Heart left ventricle (tissue), 16 donors: ENCODE data around the gene ECHDC1. TPM values are rescaled to one million over a fixed set of nuclear protein-coding genes. Genes with fewer than 3 reads are reported as not detected.

ENCODE experiments used
- ATAC-seq, 4 donors: fragments of 200-7000 bp; cut with Tn5 transposase; one replicate each; pipeline ENCODE4 v1.9.1; 2020 to 2022; ENCODE audit warnings: moderate library complexity in 4 of 4, mild to moderate bottlenecking in 3 of 4, moderate number of reproducible peaks in 1 of 4
- DNase-seq, 5 donors: peaks; one replicate each; pipeline ENCODE4 v3.0.0-alpha.2; 2020
- H3K27ac ChIP-seq, 12 donors: fragments of 200-600 bp; sonication (generic) in 4 of 12; one replicate each; pipeline versions ENCODE4 v1.5.0 to v1.8.0; 2016 to 2022; ENCODE audit warnings: mild to moderate bottlenecking in 2 of 12
- H3K27me3 ChIP-seq, 9 donors: fragments of 200-600 bp; sonication (generic) in 2 of 9; one replicate each; pipeline versions ENCODE4 v1.5.1 to v1.8.0; 2016 to 2022; ENCODE audit warnings: mild to moderate bottlenecking in 3 of 9
- H3K36me3 ChIP-seq, 9 donors: fragments of 200-600 bp; sonication (generic) in 2 of 9; one replicate each; pipeline versions ENCODE4 v1.5.0 to v1.8.0; 2018 to 2022; ENCODE audit warnings: mild to moderate bottlenecking in 2 of 9
- H3K4me1 ChIP-seq, 12 donors: fragments of 200-600 bp; sonication (generic) in 4 of 12; one replicate each; pipeline versions ENCODE4 v1.5.0 to v1.8.0; 2016 to 2022; ENCODE audit warnings: mild to moderate bottlenecking in 3 of 12
- H3K4me3 ChIP-seq, 12 donors: fragments of 200-600 bp; sonication (generic) in 4 of 12; one replicate each; pipeline versions ENCODE4 v1.5.0 to v1.8.0; 2017 to 2022; ENCODE audit warnings: mild to moderate bottlenecking in 9 of 12, moderate library complexity in 4 of 12
- H3K9me3 ChIP-seq, 12 donors: fragments of 200-600 bp; sonication (generic) in 4 of 12; one replicate each; pipeline versions ENCODE4 v1.5.0 to v1.8.0; 2016 to 2022; ENCODE audit warnings: mild to moderate bottlenecking in 1 of 12
- CTCF ChIP-seq, 12 donors: fragments of 200-600 bp; sonication (generic) in 4 of 12; IDR thresholded peaks; one replicate each; pipeline versions ENCODE4 v1.5.0 to v1.8.0; 2018 to 2022; ENCODE audit warnings: antibody characterized with exemption in 12 of 12, mild to moderate bottlenecking in 5 of 12
- POLR2A ChIP-seq, 2 donors: fragments of 450-650 bp; IDR thresholded peaks; one replicate each; pipeline ENCODE4 v1.6.1; 2017; ENCODE audit warnings: antibody characterized with exemption in 2 of 2, mild to moderate bottlenecking in 2 of 2, moderate library complexity in 2 of 2
- WGBS, 4 donors: extraction: QIAGEN DNeasy Blood & Tissue Kit in 2 of 4; methylation state at CpG; one replicate each; pipeline versions ENCODE4 v1.1.5 to v1.1.7; 2013 to 2018; 5-methylcytosine and 5-hydroxymethylcytosine counted together
- intact Hi-C, 10 donors: fragments of 100-400 bp; cut with DNase I; formaldehyde crosslinking; loops; one replicate each; pipeline versions ENCODE4 v1.11.1 to v1.14.2; 2022
- long read RNA-seq, 3 donors: library from polyadenylated mRNA; unstranded; transcript quantifications; one replicate each; pipeline ENCODE4 v2.0.0, GENCODE V29; 2020 to 2021
- polyA plus RNA-seq, 2 donors: library from polyadenylated mRNA; stranded (reverse); fragments of 200-250 nt; gene quantifications; one replicate each; pipeline ENCODE4 v1.2.3, GENCODE V29; 2013
- total RNA-seq, 9 donors: library from RNA; depleted of rRNA in 2 of 9; stranded (reverse); fragments of >200 nt in 2 of 9; fragmentation: NEBNext Ultra II Directional in 3 of 9; extraction: Animal tissue kit (Norgen Biotek cat#: 25700) in 3 of 9; gene quantifications; one replicate each; pipeline versions ENCODE4 v1.1.0 to v1.2.4, GENCODE V29; 2016 to 2023
- donor health status: ischemic (EF 13 %, LVEDD 7.1; RV severe dilation, severe dysfunction).
- donor health status: healthy with polysubstance abuse.
- donor health status: DM: no; HTN: yes; CAD: no.
- donor health status: DM: no; HTN: no; CAD: no.
- donor health status: ischemic (EF 25% LVEDD 6.9; RV normal size, moderate dysfunction).
- donor health status: ischemic (EF 25% LVEDD 5.7; RV mildly dilated, moderate dysfunction).
- donor health status: healthy.
- donor health status: DM: yes; HTN: yes; CAD: no.
- donor health status: ischemic (EF 35%, LVEDD 5.7; RV mildly dilated, moderate dysfunction).
- donor health status: nonischemic (EF 11% LVEDD 7.7; RV severe dilation, severe dysfunction).
- donor health status: DM: yes; HTN: yes; CAD: no.
- donor health status: PGD.
- donor health status: ischemic (EF 29% LVEDD 5.4; RV normal size, mild dysfunction).
- donor health status: nonischemic (EF 23%, LVEDD 6.1; RV moderate dilation, normal function).

ECHDC1 gene
- total RNA-seq = 10 to 100 TPM; 29.8 to 51.3 (median 35.2) TPM
- polyA plus RNA-seq = 10 to 100 TPM; 24.3 to 45.3 TPM
- long read RNA-seq, donor 1, transcript ECHDC1-203 (5 exons, 1,354 nt) = minor isoform, 5 of 38 reads
- long read RNA-seq, donor 1, transcript ECHDC1-210 (6 exons, 2,341 nt) = major isoform, 19 of 38 reads
- long read RNA-seq, donor 1, partial matches to known transcripts = 3 of 38 reads
- long read RNA-seq, donor 1, other reads (novel, unspliced or antisense) = 5 of 38 reads
- long read RNA-seq, donor 2, transcript ECHDC1-210 (6 exons, 2,341 nt) = major isoform, 79 of 119 reads
- long read RNA-seq, donor 2, transcript ECHDC1-203 (5 exons, 1,354 nt) = minor isoform, 18 of 119 reads
- long read RNA-seq, donor 2, partial matches to known transcripts = 7 of 119 reads
- long read RNA-seq, donor 2, other reads (novel, unspliced or antisense) = 10 of 119 reads
- long read RNA-seq, donor 3, transcript ECHDC1-210 (6 exons, 2,341 nt) = major isoform, 19 of 37 reads
- long read RNA-seq, donor 3, transcript ECHDC1-203 (5 exons, 1,354 nt) = minor isoform, 12 of 37 reads
- long read RNA-seq, donor 3, partial matches to known transcripts = 3 of 37 reads
- long read RNA-seq, donor 3, other reads (novel, unspliced or antisense) = 3 of 37 reads

DNA sequence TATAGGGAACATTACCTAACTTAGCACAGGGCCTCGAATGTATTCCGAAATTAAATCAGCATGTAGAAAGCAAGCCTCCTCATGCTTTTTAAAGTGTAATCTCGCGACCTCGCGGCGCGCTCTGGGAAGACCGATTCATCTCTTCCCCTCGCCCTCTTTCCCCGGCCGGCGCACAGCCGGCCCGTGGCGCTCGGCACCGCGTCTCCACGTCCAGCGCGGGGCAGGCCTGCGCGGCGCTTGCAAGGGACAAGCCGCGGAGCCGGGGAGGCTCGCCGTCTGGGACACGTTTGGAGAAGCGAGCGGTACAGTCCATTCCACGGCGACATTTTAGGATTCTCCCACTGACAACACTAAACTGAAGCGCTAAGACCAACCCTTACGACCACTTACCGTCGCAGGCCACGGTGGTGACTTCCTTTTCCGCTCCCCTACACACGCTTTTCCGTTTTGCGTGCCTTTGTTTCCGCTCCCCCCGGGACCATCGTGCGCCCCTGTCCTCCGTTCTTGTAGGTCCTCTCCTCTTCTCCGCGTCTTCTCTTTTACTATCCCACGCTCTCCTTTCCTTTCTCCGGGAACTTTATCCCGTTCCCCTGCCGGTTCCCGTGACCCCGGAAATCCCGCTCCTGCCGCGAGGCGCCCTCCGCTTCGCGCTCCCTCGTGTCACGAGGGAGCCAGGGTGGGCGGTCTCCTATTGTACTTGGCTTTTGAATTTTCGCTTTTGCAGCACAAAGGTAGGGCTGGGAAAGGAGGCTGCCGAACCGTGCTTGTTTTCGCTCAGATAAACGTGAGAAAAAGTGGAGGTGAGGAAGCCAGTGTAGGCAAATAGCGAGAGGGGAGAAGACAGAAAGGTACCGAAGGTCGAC lies at the start of gene ECHDC1:
ECHDC1 (minus strand) TSS at position 664 of the 863 bp plus-strand sequence. CDS start 12,581 bp downstream, outside the sequence.
- H3K4me3 ChIP-seq = peak within 1 kb of the TSS; percentile 66 to 84 (median 78)
- peaks cover 0 to 56% (median 27%) of the 10 kb centered on the region in 12 donors for H3K4me1 ChIP-seq
- no peaks in the 10 kb centered on the region for H3K9me3 ChIP-seq
- intact Hi-C loops = loop anchor here in 2 of 10 donors (5.0 kb wide), 2 partner anchors 76 to 114 kb away; partner anchors contain the start of genes KIAA0408 (in 1 of the 2) and RNF146 (in 1 of the 2)
- ATAC-seq (peak; percentile 60 to 90 (median 88)), DNase-seq (peak; percentile 58 to 80 (median 65))
- H3K27ac ChIP-seq = peak within 1 kb of the TSS; percentile 31 to 89 (median 78)
- WGBS, 4 donors = 0 to 1% (median 1%) methylated on average over 66 to 74 of the region's 75 CpGs
- H3K36me3 ChIP-seq = no peaks in the 10 kb centered on the region
- no peaks in the 10 kb centered on the region for H3K27me3 ChIP-seq
- peak in 1 of 12 donors; percentile 23 for TF ChIP-seq CTCF (IDR thresholded peaks at IDR 0.05)
- TF ChIP-seq POLR2A (IDR thresholded peaks at IDR 0.05) = peak in 1 of 2 donors; percentile 36

DNA sequence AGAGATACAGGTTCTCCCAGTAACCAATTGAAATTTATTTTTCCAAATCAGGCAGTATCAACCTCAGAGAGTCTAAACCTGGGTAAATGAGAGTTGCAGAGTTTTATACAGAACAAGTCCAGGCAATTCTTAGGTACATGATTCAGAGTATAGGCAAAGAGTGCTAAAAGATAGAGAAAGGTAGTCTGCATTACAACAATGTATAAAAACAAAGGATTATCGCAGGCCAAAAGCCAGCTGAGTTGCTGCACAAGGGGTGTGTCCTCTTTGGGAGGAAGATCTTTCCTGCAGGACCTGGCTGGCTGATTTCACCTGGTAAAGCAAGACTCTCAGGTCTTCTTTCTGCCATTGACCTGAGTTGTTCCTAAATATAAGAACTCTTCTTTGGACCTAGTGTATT lies 48.9 kb upstream of the ECHDC1 start:
- TF ChIP-seq POLR2A (IDR thresholded peaks at IDR 0.05) = no peak
- TF ChIP-seq CTCF (IDR thresholded peaks at IDR 0.05) = no peak
- H3K9me3 ChIP-seq = no peaks in the 10 kb centered on the region
- no peak overlapping the region for H3K4me3 ChIP-seq
- peaks cover 0 to 10% (median 0%) of the 10 kb centered on the region in 12 donors for H3K4me1 ChIP-seq
- no peaks in the 10 kb centered on the region for H3K27me3 ChIP-seq
- 86 to 93% (median 93%) methylated on average over 1 of the region's 1 CpG for WGBS, 4 donors
- peak overlapping the region in 1 of 12 donors; percentile 18 for H3K27ac ChIP-seq
- DNase-seq (no peak), ATAC-seq (no peak)
- intact Hi-C loops = no loop called here
- H3K36me3 ChIP-seq = no peaks in the 10 kb centered on the region

GRCh38 chr6:127391094-127391953 lies 47.9 kb upstream of the ECHDC1 start:
- WGBS, 4 donors = 56 to 75% (median 71%) methylated on average over 5 of the region's 5 CpGs
- ATAC-seq (peak in 1 of 4 donors; percentile 32), DNase-seq (no peak)
- Histone ChIP-seq H3K4me3 (no peak overlapping the region), H3K36me3 (no peaks in the 10 kb centered on the region), H3K9me3 (no peaks in the 10 kb centered on the region), H3K27me3 (no peaks in the 10 kb centered on the region), H3K27ac (peak overlapping the region in 1 of 12 donors; percentile 18), H3K4me1 (peaks cover 0 to 10% (median 0%) of the 10 kb centered on the region in 12 donors)
- intact Hi-C loops = no loop called here
- TF ChIP-seq CTCF (IDR thresholded peaks at IDR 0.05) (no peak), POLR2A (IDR thresholded peaks at IDR 0.05) (no peak)
